SIG-M5 (cell line): ENCODE measurements around the gene PTGER2.
A peak's percentile ranks its signal among the peaks of the same experiment; 100 is the strongest.

Experiments
- DNase-seq: peaks from one replicate; lab custom pipeline; 2025; lab: John Stamatoyannopoulos, UW

PTGER2 gene

GRCh38 chr14:52305014-52305413 lies 9.1 kb upstream of the PTGER2 start:
- DNase-seq, result no peak

DNA sequence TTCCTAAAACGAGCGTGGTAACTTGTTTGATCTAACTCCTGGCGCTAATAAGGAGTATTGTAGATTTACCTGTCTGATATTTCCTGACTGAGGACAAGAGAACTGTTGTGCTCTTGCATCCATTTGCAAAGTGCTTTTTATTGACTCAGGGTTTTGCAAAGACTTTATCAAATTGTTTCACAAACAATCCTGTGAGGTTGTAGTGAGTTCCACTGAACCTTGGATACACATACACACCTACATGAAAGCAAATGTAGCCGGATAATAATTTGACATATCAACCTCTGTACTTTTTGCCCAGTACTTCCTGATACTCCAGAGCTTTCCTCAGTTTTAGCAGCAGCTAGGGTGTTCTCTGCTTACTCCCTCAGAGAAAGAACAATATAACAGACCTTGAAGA lies 6.7 kb upstream of the PTGER2 start:
- no peak for DNase-seq

GRCh38 chr14:52307905-52308304 lies 6.2 kb upstream of the PTGER2 start:
- no peak for DNase-seq

GRCh38 chr14:52310541-52310940 lies 3.6 kb upstream of the PTGER2 start:
- DNase-seq, result no peak

GRCh38 chr14:52312931-52313355 lies 1.2 kb upstream of the PTGER2 start:
- peak; percentile 15 for DNase-seq

- DNase-seq, result no peak
These were observed 650 bp upstream of the PTGER2 start for GRCh38 chr14:52313462-52313861.

DNA sequence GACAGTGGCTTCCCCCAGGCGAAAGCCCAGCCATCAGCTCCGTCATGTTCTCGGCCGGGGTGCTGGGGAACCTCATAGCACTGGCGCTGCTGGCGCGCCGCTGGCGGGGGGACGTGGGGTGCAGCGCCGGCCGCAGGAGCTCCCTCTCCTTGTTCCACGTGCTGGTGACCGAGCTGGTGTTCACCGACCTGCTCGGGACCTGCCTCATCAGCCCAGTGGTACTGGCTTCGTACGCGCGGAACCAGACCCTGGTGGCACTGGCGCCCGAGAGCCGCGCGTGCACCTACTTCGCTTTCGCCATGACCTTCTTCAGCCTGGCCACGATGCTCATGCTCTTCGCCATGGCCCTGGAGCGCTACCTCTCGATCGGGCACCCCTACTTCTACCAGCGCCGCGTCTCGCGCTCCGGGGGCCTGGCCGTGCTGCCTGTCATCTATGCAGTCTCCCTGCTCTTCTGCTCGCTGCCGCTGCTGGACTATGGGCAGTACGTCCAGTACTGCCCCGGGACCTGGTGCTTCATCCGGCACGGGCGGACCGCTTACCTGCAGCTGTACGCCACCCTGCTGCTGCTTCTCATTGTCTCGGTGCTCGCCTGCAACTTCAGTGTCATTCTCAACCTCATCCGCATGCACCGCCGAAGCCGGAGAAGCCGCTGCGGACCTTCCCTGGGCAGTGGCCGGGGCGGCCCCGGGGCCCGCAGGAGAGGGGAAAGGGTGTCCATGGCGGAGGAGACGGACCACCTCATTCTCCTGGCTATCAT lies 663 bp downstream of the PTGER2 start:
- DNase-seq, result no peak

- peak; percentile 67 for DNase-seq
These were observed 1.2 kb downstream of the PTGER2 start for GRCh38 chr14:52315355-52315718.

- no peak for DNase-seq
These were observed 4.0 kb downstream of the PTGER2 start for GRCh38 chr14:52318062-52318461.

DNA sequence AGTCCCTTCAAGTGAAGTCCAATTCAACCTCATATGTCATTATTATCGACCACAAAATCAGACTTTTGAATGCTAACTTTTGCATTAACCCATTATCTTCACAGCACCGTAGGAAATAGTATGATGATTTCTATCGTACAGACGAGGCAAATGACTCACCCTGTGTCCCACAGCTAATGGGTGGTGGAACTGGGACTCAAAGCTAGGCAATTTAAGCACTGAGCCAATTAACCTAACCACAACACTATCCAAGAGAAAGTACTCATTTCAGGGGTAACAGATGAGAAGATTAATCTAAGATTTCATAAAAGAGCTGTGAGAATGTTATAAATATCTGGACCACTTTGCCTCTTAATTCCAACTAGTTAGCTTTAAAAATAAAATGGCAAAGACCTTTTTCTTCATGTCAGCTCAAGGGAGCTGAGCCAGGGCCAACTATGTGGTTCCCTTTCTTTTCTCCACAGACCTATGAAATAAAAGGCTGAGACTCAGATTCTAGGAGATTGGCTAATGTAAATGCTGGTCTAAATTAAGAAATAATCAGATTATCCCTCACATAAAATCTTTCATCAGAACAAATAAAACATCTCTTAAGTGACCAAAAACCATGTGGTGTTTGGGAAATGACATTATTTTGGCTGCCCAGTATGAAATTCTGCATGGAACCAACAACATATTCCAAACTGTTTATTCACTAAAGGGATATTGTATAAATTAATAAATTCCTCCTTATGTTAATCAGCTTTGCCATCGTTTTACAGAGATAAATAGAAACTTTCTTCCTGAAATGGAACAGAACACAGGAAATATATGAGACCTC lies 4.9 kb downstream of the PTGER2 start:
- DNase-seq, result no peak

GRCh38 chr14:52319919-52320318 lies 5.8 kb downstream of the PTGER2 start:
- no peak for DNase-seq

DNA sequence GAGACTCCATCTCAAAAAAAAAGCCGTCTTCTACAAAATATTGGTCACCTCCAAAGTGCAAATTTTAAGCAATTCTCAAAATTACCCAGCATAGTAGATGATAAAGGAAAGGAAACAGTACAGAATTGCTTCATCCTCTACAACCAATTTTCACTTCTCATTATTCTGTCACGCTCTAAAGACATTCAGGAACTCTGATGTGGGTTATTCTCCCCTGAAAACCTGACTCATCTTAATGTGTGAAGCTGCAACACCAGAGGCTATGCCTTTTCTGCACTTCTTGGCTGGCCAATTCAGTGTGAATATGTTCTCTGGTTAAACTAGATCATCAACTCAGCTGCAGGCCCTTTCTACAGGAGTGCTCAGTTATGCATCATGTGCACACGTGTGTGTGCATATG lies 11.0 kb downstream of the PTGER2 start:
- peak; percentile 73 for DNase-seq

GRCh38 chr14:52325630-52326029 lies 11.5 kb downstream of the PTGER2 start:
- no peak for DNase-seq

- no peak for DNase-seq
These were observed 13.5 kb downstream of the PTGER2 start for GRCh38 chr14:52327374-52328226.

DNA sequence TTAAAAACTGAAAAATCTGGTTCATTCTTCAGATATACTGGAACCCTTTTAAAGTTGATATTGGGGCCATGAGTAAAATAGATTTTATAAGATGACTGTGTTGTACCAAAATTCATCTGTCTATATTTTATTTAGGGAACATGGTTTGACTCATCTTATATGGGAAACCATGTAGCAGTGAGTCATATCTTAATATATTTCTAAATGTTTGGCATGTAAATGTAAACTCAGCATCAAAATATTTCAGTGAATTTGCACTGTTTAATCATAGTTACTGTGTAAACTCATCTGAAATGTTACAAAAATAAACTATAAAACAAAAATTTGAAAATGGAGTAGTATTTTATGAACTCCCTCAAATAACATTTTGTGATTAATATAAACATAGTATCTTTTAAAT lies 14.2 kb downstream of the PTGER2 start:
- DNase-seq, result no peak

DNA sequence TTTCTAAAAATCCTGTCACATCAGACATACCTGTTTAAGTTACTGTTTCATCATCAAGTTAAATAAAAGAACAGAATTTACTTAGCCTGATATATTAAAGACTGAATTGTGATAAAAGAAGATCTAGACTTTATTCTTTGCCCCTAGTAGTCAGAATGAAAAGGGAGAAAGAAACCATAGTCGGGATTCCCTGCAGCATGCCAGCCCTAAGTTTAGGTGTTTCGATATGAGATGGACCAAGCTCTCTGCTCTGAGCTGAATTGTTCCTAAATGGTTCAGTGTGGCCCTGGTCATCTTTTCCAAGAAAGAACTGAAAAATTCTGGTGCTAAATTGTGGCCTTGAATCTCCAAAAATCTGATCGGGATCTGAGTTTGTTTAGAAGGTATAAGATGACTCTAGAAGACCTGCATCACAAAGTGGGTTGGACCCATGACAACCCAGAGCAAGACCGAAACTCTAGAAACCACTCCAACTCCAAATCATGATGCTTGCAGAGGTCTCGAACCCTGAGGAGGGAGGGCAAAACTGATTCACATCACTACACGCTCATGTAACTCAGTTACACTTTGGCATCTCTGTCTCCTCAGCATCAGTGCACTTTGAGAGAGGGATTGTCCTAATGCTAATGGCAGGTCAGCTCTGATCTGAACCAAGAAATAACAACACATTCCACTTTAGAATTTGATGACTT lies 15.7 kb downstream of the PTGER2 start:
- DNase-seq, result no peak

GRCh38 chr14:52332269-52332668 lies 18.2 kb downstream of the PTGER2 start:
- DNase-seq, result no peak

DNA sequence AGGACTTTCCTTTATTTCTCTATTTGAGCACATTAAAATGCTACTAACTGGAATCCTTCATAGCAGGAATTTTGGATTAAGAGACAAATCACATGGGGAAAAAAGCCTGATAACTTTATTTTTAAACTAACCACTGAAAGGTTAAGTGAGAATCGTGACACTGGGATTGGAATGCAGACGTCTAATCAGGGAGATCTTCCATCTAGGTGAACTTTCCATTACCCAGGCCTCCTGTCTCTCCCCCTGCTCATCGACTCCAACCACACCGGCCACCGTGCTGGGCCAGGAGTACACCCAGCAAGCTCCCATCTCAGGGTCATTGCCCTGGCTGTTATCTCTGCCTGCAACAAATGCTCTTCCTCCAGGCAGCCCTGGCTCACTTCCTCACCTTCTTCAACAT lies 19.0 kb downstream of the PTGER2 start:
- no peak for DNase-seq

DNA sequence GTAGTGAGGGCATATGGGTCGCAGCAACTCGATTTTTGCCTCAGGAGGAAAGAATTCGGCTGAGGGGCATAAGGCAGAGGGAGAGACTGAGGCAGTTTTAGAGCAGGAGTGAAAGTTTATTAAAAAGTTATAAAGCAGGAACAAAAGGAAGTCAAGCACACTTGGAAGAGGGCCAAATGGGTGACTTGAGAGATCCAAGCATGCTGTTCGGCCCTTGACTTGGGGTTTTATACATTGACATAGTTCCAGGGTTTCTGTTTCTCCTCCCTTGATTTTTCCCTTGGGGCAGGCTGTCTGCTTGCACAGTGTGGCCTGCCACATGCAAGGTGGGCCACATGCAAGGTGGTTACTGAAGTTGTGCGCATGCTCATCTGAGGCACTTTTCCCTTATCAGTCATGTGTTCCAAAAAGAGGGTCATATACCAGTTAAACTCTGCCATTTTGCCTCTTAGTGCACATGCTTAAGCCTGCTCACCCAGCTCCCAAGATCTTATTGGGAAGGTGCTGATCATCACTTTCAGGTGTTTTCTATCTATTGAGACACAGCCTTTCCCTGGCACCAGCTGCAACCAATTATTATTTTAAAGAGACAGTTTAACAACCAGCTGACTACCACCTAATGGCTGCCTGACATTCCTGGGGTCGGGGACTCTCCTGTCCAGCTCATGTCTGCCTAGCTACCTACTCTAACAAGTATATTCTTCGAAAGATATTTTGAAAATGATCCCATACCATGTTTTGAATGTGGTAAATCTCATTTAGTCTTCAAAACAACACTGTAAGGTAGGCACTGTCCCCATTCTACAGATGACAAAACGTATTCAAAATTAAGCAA lies 19.9 kb downstream of the PTGER2 start:
- no peak for DNase-seq

DNA sequence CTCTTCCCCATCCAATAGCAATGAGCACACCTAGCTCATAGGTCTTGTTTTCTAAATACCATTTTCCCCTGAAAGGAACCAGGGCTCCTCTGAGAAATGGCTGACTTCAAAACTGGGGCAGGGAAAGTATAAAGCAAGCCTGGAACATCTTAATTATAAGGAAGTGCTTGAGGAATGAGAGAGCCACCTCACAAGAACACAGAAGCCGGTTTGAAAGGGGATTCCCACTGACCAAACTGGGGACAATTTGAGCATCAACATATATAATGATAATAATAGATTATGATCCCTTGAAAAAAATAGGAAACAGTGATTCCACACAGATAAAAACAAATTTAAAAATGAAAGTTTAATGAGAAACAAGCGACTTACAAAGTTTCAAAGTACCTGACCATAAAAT lies 22.1 kb downstream of the PTGER2 start:
- no peak for DNase-seq

- no peak for DNase-seq
These were observed 24.1 kb downstream of the PTGER2 start for GRCh38 chr14:52338051-52338681.
